GM23248 (cell line): ENCODE data around the gene OGFOD2.

ENCODE experiments used
- EZH2 ChIP-seq: fragments of 200-600 bp; sonication (generic); IDR thresholded peaks from 2 replicates; pipeline ENCODE4 v1.6.1; 2018; ENCODE audit warnings: antibody characterized with exemption, mild to moderate bottlenecking; ENCODE audit not compliant: insufficient read depth, poor library complexity, severe bottlenecking
- EZH2phosphoT487 ChIP-seq: fragments of 200-600 bp; sonication (generic); IDR thresholded peaks from 2 replicates; pipeline ENCODE4 v1.6.1; 2018; ENCODE audit warnings: antibody characterized with exemption, moderate library complexity, mild to moderate bottlenecking, low read depth; ENCODE audit not compliant: insufficient read depth

DNA sequence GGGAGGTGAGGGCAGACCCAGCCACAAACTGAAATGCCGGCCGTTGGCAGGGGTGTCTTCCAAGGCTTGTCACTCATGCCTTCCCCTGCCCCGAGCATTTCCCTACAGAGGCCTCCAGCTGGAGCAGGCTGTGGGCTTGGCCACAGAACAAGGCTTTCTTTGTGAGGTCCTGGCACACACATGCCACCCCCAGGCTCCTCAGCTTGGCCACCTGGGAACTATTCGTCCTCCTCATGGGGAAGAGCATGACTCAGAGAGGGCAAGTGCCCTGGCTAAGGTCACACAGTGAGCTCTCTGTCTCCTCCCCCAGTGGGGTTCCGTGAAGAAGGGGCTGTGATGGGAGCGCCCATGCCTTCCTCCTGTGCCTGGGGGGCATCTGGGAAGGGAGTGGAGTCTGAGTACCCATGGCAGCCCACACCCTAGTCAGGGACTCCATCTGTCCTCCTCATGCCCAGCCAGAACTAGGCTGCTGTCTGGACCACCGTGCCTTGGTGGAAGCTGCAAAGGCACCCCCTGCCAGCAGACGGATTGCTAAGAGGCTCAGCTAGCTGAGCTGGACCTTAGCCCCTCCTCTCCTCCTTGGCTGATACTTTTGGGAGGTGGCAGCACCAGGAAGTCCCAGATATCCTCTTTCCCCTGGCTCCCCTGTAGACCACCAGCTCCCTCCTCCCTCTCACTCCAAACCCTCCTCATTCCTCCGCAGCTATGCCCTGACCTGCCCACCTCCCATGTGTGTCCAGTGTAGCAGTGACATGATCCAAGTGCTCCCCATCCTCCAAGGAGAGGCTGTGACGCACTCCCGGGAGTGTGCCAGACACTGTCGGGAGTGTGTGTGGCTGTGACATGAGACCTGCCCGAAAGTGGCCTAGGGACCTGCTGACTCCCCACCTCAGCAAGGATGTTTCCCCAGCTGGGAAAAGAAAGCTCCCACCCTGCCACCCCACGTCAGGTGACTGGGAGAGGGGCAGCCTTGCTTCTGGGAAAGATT is 30.1 kb upstream of the OGFOD2 start:
- no peak for TF ChIP-seq EZH2
- TF ChIP-seq EZH2phosphoT487 = no peak
